Pancreas (tissue), 10 donors: ENCODE results near the gene FAM228B. TPM values are rescaled to one million over a fixed set of nuclear protein-coding genes. Genes with fewer than 3 reads are reported as not detected.

Experiments used
- ATAC-seq, 4 donors: fragments of 200-7000 bp; cut with Tn5 transposase; one replicate each; pipeline versions ENCODE4 v1.8.0 to v1.9.1; 2020; ENCODE audit warnings: mild to moderate bottlenecking in 4 of 4, moderate library complexity in 4 of 4
- DNase-seq, 6 donors: peaks; one replicate each; pipeline ENCODE4 v3.0.0-alpha.2; 2020
- FAIRE-seq: peaks from 2 replicates; lab custom pipeline; 2012; peaks lifted over from hg19 to GRCh38; lab: Jason Lieb, UNC
- H3K27ac ChIP-seq, 4 donors: fragments of 200-600 bp; sonication (generic); 1 replicate in 3 of 4; 2 replicates in 1 of 4; pipeline versions ENCODE4 v1.5.0 to v1.8.0; 2020
- H3K27me3 ChIP-seq, 4 donors: fragments of 200-600 bp; one replicate each; pipeline ENCODE4 v1.8.0; 2021
- H3K36me3 ChIP-seq, 3 donors: fragments of 200-600 bp; sonication (generic) in 1 of 3; one replicate each; pipeline versions ENCODE4 v1.5.0 to v1.8.0; 2020 to 2021
- H3K4me1 ChIP-seq, 3 donors: fragments of 200-600 bp; one replicate each; pipeline ENCODE4 v1.8.0; 2021
- H3K4me3 ChIP-seq, 4 donors: fragments of 200-600 bp; sonication (generic) in 2 of 4; one replicate each; pipeline versions ENCODE4 v1.5.0 to v1.8.0; 2020 to 2021
- H3K9me3 ChIP-seq, 4 donors: fragments of 200-600 bp; one replicate each; pipeline ENCODE4 v1.8.0; 2021
- CTCF ChIP-seq, 4 donors: fragments of 200-600 bp; sonication (generic) in 3 of 4; IDR thresholded peaks; one replicate each; pipeline versions ENCODE4 v1.5.0 to v1.8.0; 2021; ENCODE audit warnings: antibody characterized with exemption in 4 of 4
- WGBS, 2 donors: extraction: QIAGEN DNeasy Blood & Tissue Kit; methylation state at CpG; one replicate each; pipeline ENCODE4 v1.1.7; 2013; 5-methylcytosine and 5-hydroxymethylcytosine counted together
- intact Hi-C, 3 donors: fragments of 100-400 bp; cut with DNase I; formaldehyde crosslinking; loops; one replicate each; pipeline versions ENCODE4 v1.11.1 to v1.14.2; 2022
- polyA plus RNA-seq, 2 donors: library from polyadenylated mRNA; stranded (reverse); fragments of 200-250 nt; gene quantifications; one replicate each; pipeline ENCODE4 v1.2.3, GENCODE V29; 2013
- total RNA-seq, 6 donors: library from RNA; stranded (reverse); fragmentation: NEBNext Ultra II Directional in 4 of 6; extraction: Animal tissue kit (Norgen Biotek cat#: 25700) in 4 of 6; gene quantifications; one replicate each; pipeline versions ENCODE4 v1.2.1 to v1.2.4, GENCODE V29; 2021 to 2023
- donor health status: healthy with polysubstance abuse.
- donor health status: DM: no; HTN: no; CAD: no; lungs with moderate emphysema.
- donor health status: DM: no; HTN: no; CAD: no.
- donor health status: control.
- donor health status: control.
- donor health status: Bipolar disorder and iron deficiency.
- donor health status: DM: yes; HTN: yes; CAD: no.
- donor health status: DM: no; HTN: no; CAD: no.
- donor health status: DM: no; HTN: no; CAD: no.
- donor health status: DM: yes; HTN: yes; CAD: no.

FAM228B gene
- total and polyA plus RNA-seq, 8 donors: 5.8 to 31.4 (median 9.0) TPM

DNA sequence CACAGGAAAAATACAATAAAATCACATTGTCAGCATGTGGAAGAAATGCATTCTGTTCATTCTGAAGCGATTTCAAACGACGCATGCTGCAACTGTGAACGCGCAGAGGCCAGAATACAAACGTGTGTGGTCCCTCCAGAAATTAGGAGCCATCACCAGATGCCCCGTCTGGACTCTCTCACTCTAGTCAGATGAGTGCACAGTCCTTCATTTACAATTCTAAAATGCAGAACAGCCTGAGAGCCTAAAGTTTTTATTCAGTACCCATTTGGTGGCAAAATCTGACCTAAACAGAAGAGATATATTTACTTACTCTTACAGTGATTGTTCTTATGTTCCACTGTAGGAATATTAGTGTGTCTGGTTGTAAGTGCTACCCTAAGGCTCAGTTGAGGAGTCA lies 88.1 kb downstream of the FAM228B start:
- no peak for ATAC-seq
- no peaks in the 10 kb centered on the region for H3K27me3 ChIP-seq
- H3K27ac ChIP-seq: no peak overlapping the region
- H3K36me3 ChIP-seq: peaks cover 2 to 64% (median 22%) of the 10 kb centered on the region in 3 donors
- no peak for TF ChIP-seq CTCF (IDR thresholded peaks at IDR 0.05)
- H3K4me3 ChIP-seq: no peak overlapping the region
- H3K4me1 ChIP-seq: no peaks in the 10 kb centered on the region
- no peaks in the 10 kb centered on the region for H3K9me3 ChIP-seq
- 81 to 82% methylated on average over 7 of the region's 7 CpGs for WGBS, 2 donors
- no peak for DNase-seq
- FAIRE-seq: no peak
- intact Hi-C loops: no loop called here

DNA sequence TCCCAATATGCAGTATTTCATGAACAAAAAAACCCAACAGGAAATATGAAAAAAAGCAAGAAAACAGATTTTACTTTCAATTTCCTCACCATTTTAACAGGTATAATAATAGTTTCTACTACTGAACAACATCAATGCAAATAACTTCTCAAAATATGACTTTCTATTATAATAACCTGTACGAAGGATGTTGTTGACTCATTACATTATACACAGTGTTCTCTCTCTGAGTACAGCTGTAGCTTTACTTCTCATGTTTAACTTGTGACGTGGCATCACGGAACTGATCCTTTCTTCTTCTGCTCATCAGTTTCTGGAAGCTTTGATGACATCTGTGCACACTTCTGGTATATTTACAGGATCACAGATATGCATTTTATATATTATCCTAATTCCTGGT lies 91.6 kb downstream of the FAM228B start:
- H3K4me3 ChIP-seq: no peak overlapping the region
- peaks cover 0 to 62% (median 0%) of the 10 kb centered on the region in 3 donors for H3K36me3 ChIP-seq
- FAIRE-seq: no peak
- H3K4me1 ChIP-seq: no peaks in the 10 kb centered on the region
- no peak for DNase-seq
- ATAC-seq: no peak
- WGBS, 2 donors: 89 to 94% methylated on average over 3 of the region's 3 CpGs
- intact Hi-C loops: no loop called here
- H3K27ac ChIP-seq: no peak overlapping the region
- no peak for TF ChIP-seq CTCF (IDR thresholded peaks at IDR 0.05)
- H3K9me3 ChIP-seq: no peaks in the 10 kb centered on the region
- no peaks in the 10 kb centered on the region for H3K27me3 ChIP-seq

Other genes with a start within 250 kb of the FAM228B start
- 10 to 100 TPM in 2 of 6 donors, 1 to 10 TPM in 4; 7.4 to 15.6 (median 9.9) TPM for gene ATAD2B, start 196.3 kb upstream of the FAM228B start, total RNA-seq
- gene ATAD2B, start 196.3 kb upstream of the FAM228B start, polyA plus RNA-seq: 1 to 10 TPM; 4.1 to 4.4 TPM
- 1 to 10 TPM; 3.4 to 9.0 (median 5.2) TPM for gene UBXN2A, start 183.0 kb upstream of the FAM228B start, total RNA-seq
- 1 to 10 TPM; 2.4 to 4.9 TPM for gene UBXN2A, start 183.0 kb upstream of the FAM228B start, polyA plus RNA-seq
- gene MFSD2B, start 113.4 kb upstream of the FAM228B start, total RNA-seq: under 1 TPM in 2 of 6 donors, not detected in 4; 0.12 to 0.47 TPM
- gene MFSD2B, start 113.4 kb upstream of the FAM228B start, polyA plus RNA-seq: under 1 TPM in 1 of 2 donors, not detected in 1; 0.07 TPM
- gene WDCP, start 76.1 kb upstream of the FAM228B start, total RNA-seq: 1 to 10 TPM; 2.2 to 8.5 (median 3.1) TPM
- 1 to 10 TPM in 1 of 2 donors, under 1 TPM in 1; 0.84 to 1.7 TPM for gene WDCP, start 76.1 kb upstream of the FAM228B start, polyA plus RNA-seq
- 1 to 10 TPM; 2.6 to 8.1 (median 4.4) TPM for gene FKBP1B, start 73.7 kb upstream of the FAM228B start, total RNA-seq
- 10 to 100 TPM in 1 of 2 donors, 1 to 10 TPM in 1; 9.9 to 25.6 TPM for gene FKBP1B, start 73.7 kb upstream of the FAM228B start, polyA plus RNA-seq
- gene SF3B6, start 47.1 kb upstream of the FAM228B start, total RNA-seq: 10 to 100 TPM; 16.7 to 35.7 (median 29.2) TPM
- gene SF3B6, start 47.1 kb upstream of the FAM228B start, polyA plus RNA-seq: 10 to 100 TPM; 35.6 to 65.4 TPM
- 10 to 100 TPM; 17.0 to 30.2 (median 21.6) TPM for gene TP53I3, start 38.6 kb upstream of the FAM228B start, total RNA-seq
- 10 to 100 TPM; 39.8 to 43.0 TPM for gene TP53I3, start 38.6 kb upstream of the FAM228B start, polyA plus RNA-seq
- under 1 TPM; 0.16 to 0.52 (median 0.38) TPM for gene PFN4, start 135 bp upstream of the FAM228B start, total RNA-seq
- gene PFN4, start 135 bp upstream of the FAM228B start, polyA plus RNA-seq: under 1 TPM; 0.53 to 0.63 TPM
- under 1 TPM in 5 of 6 donors, not detected in 1; 0.19 to 0.47 (median 0.32) TPM for gene FAM228A, start 51.6 kb downstream of the FAM228B start, total RNA-seq
- gene FAM228A, start 51.6 kb downstream of the FAM228B start, polyA plus RNA-seq: under 1 TPM; 0.34 to 0.56 TPM
- 10 to 100 TPM; 23.8 to 42.0 (median 33.8) TPM for gene ITSN2, start 237.1 kb downstream of the FAM228B start, total RNA-seq
- 10 to 100 TPM; 28.9 to 31.4 TPM for gene ITSN2, start 237.1 kb downstream of the FAM228B start, polyA plus RNA-seq